A549 (cell line): ENCODE measurements around the gene SPATA16. TPM values are rescaled to one million over a fixed set of nuclear protein-coding genes. Genes with fewer than 3 reads are reported as not detected.

Experiments
- ATAC-seq, 2 experiments: fragments of 200-7000 bp in 1 of 2; fragments of >200 bp in 1 of 2; cut with Nextera tagmentation in 1 of 2; cut with Tn5 transposase in 1 of 2; 3 replicates each; pipeline versions ENCODE4 v1.8.0 to v1.9.1; 2018 to 2020; ENCODE audit warnings: mild to moderate bottlenecking in 1 of 2, moderate library complexity in 1 of 2
- CTCF ChIA-PET: fragments of 300-600 bp; sonication (Branson Sonifier 250); formaldehyde crosslinking; extraction: SDS; loops from one replicate; lab custom pipeline; 2021; ENCODE audit warnings: antibody characterized with exemption, inconsistent platforms; lab: Yijun Ruan, JAX
- POLR2A ChIA-PET: fragments of 350-600 bp; formaldehyde crosslinking; extraction: SDS; loops from one replicate; lab custom pipeline; 2021; ENCODE audit warnings: antibody characterized with exemption, inconsistent platforms; lab: Yijun Ruan, JAX
- DNase-seq, 2 experiments: peaks; one replicate each; pipeline versions ENCODE4 v3.0.0 to v3.0.0-alpha.2; 2011 to 2016; ENCODE audit warnings: low read depth in 1 of 2, low spot score in 1 of 2
- FAIRE-seq: peaks from 2 replicates; lab custom pipeline; 2011; peaks lifted over from hg19 to GRCh38; lab: Jason Lieb, UNC
- H3K27ac ChIP-seq, 2 experiments: fragments of >200 bp; sonication (Bioruptor Twin); formaldehyde crosslinking; 3 replicates each; pipeline ENCODE4 v1.5.1; 2016 to 2017
- H3K4me1 ChIP-seq: fragments of >200 bp; sonication (Bioruptor Twin); formaldehyde crosslinking; 3 replicates; pipeline ENCODE4 v1.6.1; 2016
- H3K4me2 ChIP-seq: fragments of >200 bp; sonication (Bioruptor Twin); formaldehyde crosslinking; 3 replicates; pipeline ENCODE4 v1.6.1; 2016
- H3K4me3 ChIP-seq: fragments of >200 bp; sonication (Bioruptor Twin); formaldehyde crosslinking; 3 replicates; pipeline ENCODE4 v1.5.1; 2016
- H3K9me3 ChIP-seq: fragments of >200 bp; sonication (Bioruptor Twin); formaldehyde crosslinking; 3 replicates; pipeline ENCODE4 v1.6.1; 2016
- ATOH8 ChIP-seq: fragments of 250-450 bp; sonication (Bioruptor Pico); IDR thresholded peaks from 2 replicates; pipeline ENCODE4 v1.5.0; 2020; ENCODE audit warnings: low read depth, mild to moderate bottlenecking, moderate library complexity
- CBX2 ChIP-seq: fragments of 200-600 bp; sonication (generic); IDR thresholded peaks from 2 replicates; pipeline ENCODE4 v1.6.1; 2016; ENCODE audit warnings: low read depth, mild to moderate bottlenecking, borderline replicate concordance
- CBX8 ChIP-seq: fragments of 200-600 bp; sonication (generic); IDR thresholded peaks from 2 replicates; pipeline ENCODE4 v1.6.1; 2016
- CEBPB ChIP-seq, 2 experiments: fragments of >200 bp in 1 of 2; sonication (Bioruptor Twin) in 1 of 2; formaldehyde crosslinking in 1 of 2; IDR thresholded peaks; 2 replicates each; pipeline ENCODE4 v1.6.1; 2012 to 2016
- EHF ChIP-seq: fragments of 250-450 bp; sonication (Bioruptor Pico); IDR thresholded peaks from 2 replicates; pipeline ENCODE4 v1.5.0; 2020; ENCODE audit warnings: mild to moderate bottlenecking
- EHMT2 ChIP-seq: fragments of 200-600 bp; sonication (generic); IDR thresholded peaks from 2 replicates; pipeline ENCODE4 v1.6.1; 2016; ENCODE audit warnings: antibody characterized with exemption, low read depth, mild to moderate bottlenecking, moderate library complexity
- ELK1 ChIP-seq: fragments of 150-350 bp; IDR thresholded peaks from 2 replicates; pipeline ENCODE4 v1.6.1; 2014; ENCODE audit warnings: low read depth, mild to moderate bottlenecking, low read length
- EP300 ChIP-seq, 2 experiments: fragments of >200 bp; sonication (Bioruptor Twin); formaldehyde crosslinking; IDR thresholded peaks; 2 replicates in 1 of 2; 3 replicates in 1 of 2; pipeline ENCODE4 v1.6.1; 2016 to 2017
- ESRRA ChIP-seq: fragments of 150-350 bp; IDR thresholded peaks from 2 replicates; pipeline ENCODE4 v1.6.1; 2014; ENCODE audit warnings: mild to moderate bottlenecking, low read length, borderline replicate concordance
- HDAC2 ChIP-seq: fragments of 200-600 bp; sonication (generic); IDR thresholded peaks from 2 replicates; pipeline ENCODE4 v1.6.1; 2016
- HES2 ChIP-seq: fragments of >200 bp; sonication (Bioruptor Twin); formaldehyde crosslinking; IDR thresholded peaks from 2 replicates; pipeline ENCODE4 v1.6.1; 2016
- HEYL ChIP-seq: fragments of 250-450 bp; sonication (Bioruptor Pico); IDR thresholded peaks from 2 replicates; pipeline ENCODE4 v1.8.0; 2021; ENCODE audit warnings: mild to moderate bottlenecking, moderate library complexity
- HOXA7 ChIP-seq: fragments of 250-450 bp; sonication (Bioruptor Pico); IDR thresholded peaks from 2 replicates; pipeline ENCODE4 v1.5.0; 2020; ENCODE audit warnings: mild to moderate bottlenecking, moderate library complexity
- HOXB13 ChIP-seq: fragments of 250-450 bp; sonication (Bioruptor Pico); IDR thresholded peaks from 2 replicates; pipeline ENCODE4 v1.5.0; 2020; ENCODE audit warnings: low read depth, mild to moderate bottlenecking, moderate library complexity
- JUN ChIP-seq, 2 experiments: fragments of >200 bp; sonication (Bioruptor Twin); formaldehyde crosslinking; IDR thresholded peaks; 2 replicates in 1 of 2; 3 replicates in 1 of 2; pipeline ENCODE4 v1.6.1; 2016 to 2017
- KDM5A ChIP-seq: fragments of 200-600 bp; sonication (generic); IDR thresholded peaks from 2 replicates; pipeline ENCODE4 v1.6.1; 2016; ENCODE audit warnings: antibody characterized with exemption, mild to moderate bottlenecking
- MAFK ChIP-seq: fragments of 450-650 bp; IDR thresholded peaks from 2 replicates; pipeline ENCODE4 v1.6.1; 2014; ENCODE audit not compliant: partially characterized antibody
- MAZ ChIP-seq: fragments of 150-350 bp; IDR thresholded peaks from 2 replicates; pipeline ENCODE4 v1.6.1; 2014; ENCODE audit warnings: antibody characterized with exemption, low read depth, low read length, borderline replicate concordance
- MYC ChIP-seq: IDR thresholded peaks from 2 replicates; pipeline ENCODE4 v1.6.1; 2012; ENCODE audit warnings: mild to moderate bottlenecking, inconsistent platforms, low read length, improper control_type of control experiment, borderline replicate concordance
- NPAS2 ChIP-seq: fragments of 250-450 bp; sonication (Bioruptor Pico); IDR thresholded peaks from 2 replicates; pipeline ENCODE4 v1.8.0; 2022; ENCODE audit warnings: mild to moderate bottlenecking, moderate library complexity, borderline replicate concordance
- NR3C1 ChIP-seq: fragments of >200 bp; sonication (Bioruptor Twin); formaldehyde crosslinking; IDR thresholded peaks from 3 replicates; pipeline ENCODE4 v1.6.1; 2017
- POLR2A ChIP-seq: IDR thresholded peaks from 2 replicates; pipeline ENCODE4 v1.6.1; 2012; ENCODE audit warnings: mild to moderate bottlenecking, low read length
- RCOR1 ChIP-seq: fragments of 150-350 bp; IDR thresholded peaks from 2 replicates; pipeline ENCODE4 v1.6.1; 2014; ENCODE audit warnings: antibody characterized with exemption, low read length, low read depth
- REST ChIP-seq: fragments of 200-600 bp; sonication (generic); IDR thresholded peaks from 2 replicates; pipeline ENCODE4 v1.6.1; 2016; ENCODE audit warnings: antibody characterized with exemption, mild to moderate bottlenecking, moderate library complexity
- RFX5 ChIP-seq: fragments of 450-650 bp; IDR thresholded peaks from 2 replicates; pipeline ENCODE4 v1.7.1; 2014; ENCODE audit warnings: antibody characterized with exemption, mild to moderate bottlenecking, moderate library complexity
- SREBF2 ChIP-seq: fragments of 450-650 bp; IDR thresholded peaks from 2 replicates; pipeline ENCODE4 v1.6.1; 2014; ENCODE audit warnings: mild to moderate bottlenecking, moderate library complexity
- TFCP2L1 ChIP-seq: fragments of 250-450 bp; sonication (Bioruptor Pico); IDR thresholded peaks from 2 replicates; pipeline ENCODE4 v1.5.0; 2021; ENCODE audit warnings: mild to moderate bottlenecking
- TP53 ChIP-seq: fragments of 250-450 bp; sonication (Bioruptor Pico); IDR thresholded peaks from 2 replicates; pipeline ENCODE4 v1.5.0; 2021; ENCODE audit warnings: mild to moderate bottlenecking, moderate library complexity
- ZNF302 ChIP-seq: fragments of 250-450 bp; sonication (Bioruptor Pico); IDR thresholded peaks from 2 replicates; pipeline ENCODE4 v1.9.0; 2021; ENCODE audit warnings: inconsistent platforms, mild to moderate bottlenecking, moderate library complexity
- ZSCAN20 ChIP-seq: fragments of 250-450 bp; sonication (Bioruptor Pico); IDR thresholded peaks from 2 replicates; pipeline ENCODE4 v1.8.0; 2022; ENCODE audit warnings: mild to moderate bottlenecking, moderate library complexity
- WGBS: methylation state at CpG from one replicate; pipeline ENCODE4 v1.1.6; 2017; ENCODE audit errors: missing lambda C conversion rate; 5-methylcytosine and 5-hydroxymethylcytosine counted together
- polyA plus RNA-seq, 4 experiments: library from polyadenylated mRNA; depleted of rRNA in 3 of 4; stranded (reverse); fragments of >200 nt; fragmentation: RNase III in 1 of 4; extraction: RNeasy Plus Mini Kit Qiagen cat#74134 plus additional on column Dnase treatment in 1 of 4; gene quantifications; 2 replicates in 3 of 4; 3 replicates in 1 of 4; pipeline ENCODE4 v1.2.3, GENCODE V29; 2011 to 2017
- TF ChIP-seq, protein P1 (sequence below): fragments of >200 bp; sonication (Bioruptor Twin); formaldehyde crosslinking; IDR thresholded peaks from 3 replicates; pipeline ENCODE4 v1.5.1; 2016

Gene SPATA16
- polyA plus RNA-seq, 2 of the 4 experiments (the other 2 are of a cell fraction), result not detected

GRCh38 chr3:173044998-173045397 lies 96.0 kb downstream of the SPATA16 start:
- CTCF ChIA-PET, result interaction anchor here (1.3 kb wide), 1 partner anchor 209 kb away, joined by 4 read pairs; no protein-coding TSS in a partner anchor
- H3K27ac ChIP-seq, result no peak overlapping the region
- DNase-seq (no peak), ATAC-seq (no peak), FAIRE-seq (no peak)
- 35% methylated on average over 2 of the region's 2 CpGs for WGBS
- H3K9me3 ChIP-seq, result no peaks in the 10 kb centered on the region
- POLR2A ChIA-PET, result no interaction called here
- no peak overlapping the region for H3K4me2 ChIP-seq
- H3K4me1 ChIP-seq, result no peaks in the 10 kb centered on the region
- TF ChIP-seq POLR2A, result no peak
- TF ChIP-seq NPAS2, result no peak
- no peak for TF ChIP-seq CEBPB (IDR thresholded peaks at IDR 0.05)
- TF ChIP-seq REST, result no peak
- TF ChIP-seq HDAC2, result no peak
- TF ChIP-seq EHF (CRISPR knock-in tag), result no peak
- no peak for TF ChIP-seq SREBF2
- no peak overlapping the region for H3K4me3 ChIP-seq

- ChIA-PET CTCF (interaction anchor here (1.3 kb wide), 1 partner anchor 207 kb away, joined by 4 read pairs; no protein-coding TSS in a partner anchor), POLR2A (no interaction called here)
- WGBS, result 59% methylated on average over 5 of the region's 5 CpGs
- Histone ChIP-seq H3K4me2 (no peak overlapping the region), H3K4me3 (no peak overlapping the region), H3K4me1 (no peaks in the 10 kb centered on the region), H3K27ac (no peak overlapping the region), H3K9me3 (no peaks in the 10 kb centered on the region)
- ATAC-seq (no peak), DNase-seq (no peak), FAIRE-seq (no peak)
- TF ChIP-seq HES2, result no peak
- TF ChIP-seq SREBF2, result no peak
- TF ChIP-seq ZSCAN20 (CRISPR knock-in tag), result no peak
- no peak for TF ChIP-seq EHMT2
- no peak for TF ChIP-seq JUN (IDR thresholded peaks at IDR 0.05)
- TF ChIP-seq ESRRA, result no peak
- no peak for TF ChIP-seq HOXB13 (CRISPR knock-in tag)
- TF ChIP-seq MAFK, result no peak
- TF ChIP-seq CBX2, result no peak
- no peak for TF ChIP-seq HOXA7 (CRISPR knock-in tag)
- no peak for TF ChIP-seq CBX8
- no peak for TF ChIP-seq TFCP2L1
- no peak for TF ChIP-seq HEYL (CRISPR knock-in tag)
- no peak for TF ChIP-seq EP300 (IDR thresholded peaks at IDR 0.05)
- no peak for TF ChIP-seq TP53
- no peak for TF ChIP-seq RFX5
- TF ChIP-seq MAZ, result no peak
Observed at GRCh38 chr3:173043757-173044156, 97.3 kb downstream of the SPATA16 start.

GRCh38 chr3:173038484-173038871 lies 102.6 kb downstream of the SPATA16 start:
- ChIA-PET CTCF (no interaction called here), POLR2A (no interaction called here)
- peak; percentile 23 for FAIRE-seq
- Histone ChIP-seq H3K4me2 (no peak overlapping the region), H3K9me3 (no peaks in the 10 kb centered on the region), H3K4me3 (no peak overlapping the region), H3K27ac (no peak overlapping the region)
- DNase-seq, result no peak
- 6% methylated on average over 3 of the region's 3 CpGs for WGBS
- no peak for ATAC-seq
- TF ChIP-seq HEYL (CRISPR knock-in tag) (no peak), ATOH8 (CRISPR knock-in tag) (no peak), ELK1 (no peak), KDM5A (no peak), MAFK (no peak), ZNF302 (CRISPR knock-in tag) (no peak), ESRRA (no peak), MYC (no peak), NR3C1 (no peak), RCOR1 (no peak)
- TF ChIP-seq, protein P1, sequence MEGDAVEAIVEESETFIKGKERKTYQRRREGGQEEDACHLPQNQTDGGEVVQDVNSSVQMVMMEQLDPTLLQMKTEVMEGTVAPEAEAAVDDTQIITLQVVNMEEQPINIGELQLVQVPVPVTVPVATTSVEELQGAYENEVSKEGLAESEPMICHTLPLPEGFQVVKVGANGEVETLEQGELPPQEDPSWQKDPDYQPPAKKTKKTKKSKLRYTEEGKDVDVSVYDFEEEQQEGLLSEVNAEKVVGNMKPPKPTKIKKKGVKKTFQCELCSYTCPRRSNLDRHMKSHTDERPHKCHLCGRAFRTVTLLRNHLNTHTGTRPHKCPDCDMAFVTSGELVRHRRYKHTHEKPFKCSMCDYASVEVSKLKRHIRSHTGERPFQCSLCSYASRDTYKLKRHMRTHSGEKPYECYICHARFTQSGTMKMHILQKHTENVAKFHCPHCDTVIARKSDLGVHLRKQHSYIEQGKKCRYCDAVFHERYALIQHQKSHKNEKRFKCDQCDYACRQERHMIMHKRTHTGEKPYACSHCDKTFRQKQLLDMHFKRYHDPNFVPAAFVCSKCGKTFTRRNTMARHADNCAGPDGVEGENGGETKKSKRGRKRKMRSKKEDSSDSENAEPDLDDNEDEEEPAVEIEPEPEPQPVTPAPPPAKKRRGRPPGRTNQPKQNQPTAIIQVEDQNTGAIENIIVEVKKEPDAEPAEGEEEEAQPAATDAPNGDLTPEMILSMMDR, result no peak
- TF ChIP-seq, all 56 proteins: peak for 0
- no peaks in the 10 kb centered on the region for H3K4me1 ChIP-seq
